HG02943 (cell line): ENCODE measurements around the gene FAM193A.
"Not testable (repeated sequence)": the region's sequence is repeated elsewhere in the genome, so short reads cannot be mapped to it uniquely, and the experiment has no call there.

Experiments
- ATAC-seq: cut with Tn5 transposase; IDR thresholded peaks from one replicate; pipeline ENCODE4 v1.9.1; 2021; ENCODE audit warnings: mild to moderate bottlenecking, low read depth, moderate library complexity; ENCODE audit not compliant: unreplicated experiment

Gene FAM193A

DNA sequence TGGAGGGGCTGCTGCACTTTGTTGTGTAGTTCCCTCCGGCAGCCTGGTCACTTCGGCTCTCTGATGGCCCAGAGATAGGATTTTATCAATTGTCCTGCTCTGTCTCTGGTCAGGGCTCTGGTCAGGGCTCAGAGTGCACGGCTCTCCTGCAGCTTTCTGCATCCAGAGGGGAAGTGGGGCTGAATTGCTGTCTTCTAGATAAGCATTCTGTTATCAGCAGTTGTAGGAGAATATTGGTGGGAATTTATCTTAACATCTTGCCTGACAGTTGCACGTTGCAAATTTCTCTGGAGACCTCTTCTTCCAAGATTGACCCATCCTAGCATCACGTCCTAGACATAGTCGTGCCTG lies 62.8 kb downstream of the FAM193A start:
- ATAC-seq, result no peak

DNA sequence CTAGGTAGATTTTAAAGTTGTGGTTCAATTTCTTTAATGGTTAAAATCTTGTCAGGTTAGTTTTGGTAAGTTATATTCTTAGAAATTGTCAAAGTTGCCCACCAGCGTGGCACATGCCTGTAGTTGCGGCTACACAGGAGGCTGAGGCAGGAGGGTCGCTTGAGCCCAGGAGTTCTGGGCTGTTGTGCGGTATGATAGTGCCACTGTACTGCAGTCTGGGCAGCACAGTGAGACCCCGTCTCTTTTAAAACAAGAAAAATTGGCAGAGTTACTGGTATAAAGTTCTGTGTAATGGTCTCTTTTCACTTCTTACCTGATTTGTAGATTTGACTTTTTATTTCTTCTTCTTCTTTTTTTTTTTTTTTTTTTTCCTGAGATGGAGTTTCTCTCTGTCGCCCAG lies 64.4 kb downstream of the FAM193A start:
- no peak for ATAC-seq

DNA sequence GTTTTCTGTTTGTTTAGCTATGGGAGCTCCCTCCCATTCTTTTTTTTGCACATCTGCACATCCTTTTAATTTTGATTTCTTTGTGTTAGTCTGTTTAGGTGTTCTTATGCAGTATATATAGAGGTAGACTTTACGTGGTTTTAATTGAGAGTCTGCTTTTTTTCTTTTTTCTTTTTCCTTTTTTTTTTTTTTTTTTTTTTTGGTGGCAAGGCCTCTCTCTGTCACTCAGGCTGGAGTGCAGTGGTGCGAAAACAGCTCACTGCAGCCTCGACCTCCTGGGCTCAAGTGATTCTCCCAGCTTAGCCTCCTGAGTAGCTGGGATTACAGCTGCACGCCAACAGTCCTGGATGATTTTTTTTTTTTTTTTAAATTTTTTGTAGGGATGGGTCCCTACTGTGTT lies 68.2 kb downstream of the FAM193A start:
- no peak for ATAC-seq

DNA sequence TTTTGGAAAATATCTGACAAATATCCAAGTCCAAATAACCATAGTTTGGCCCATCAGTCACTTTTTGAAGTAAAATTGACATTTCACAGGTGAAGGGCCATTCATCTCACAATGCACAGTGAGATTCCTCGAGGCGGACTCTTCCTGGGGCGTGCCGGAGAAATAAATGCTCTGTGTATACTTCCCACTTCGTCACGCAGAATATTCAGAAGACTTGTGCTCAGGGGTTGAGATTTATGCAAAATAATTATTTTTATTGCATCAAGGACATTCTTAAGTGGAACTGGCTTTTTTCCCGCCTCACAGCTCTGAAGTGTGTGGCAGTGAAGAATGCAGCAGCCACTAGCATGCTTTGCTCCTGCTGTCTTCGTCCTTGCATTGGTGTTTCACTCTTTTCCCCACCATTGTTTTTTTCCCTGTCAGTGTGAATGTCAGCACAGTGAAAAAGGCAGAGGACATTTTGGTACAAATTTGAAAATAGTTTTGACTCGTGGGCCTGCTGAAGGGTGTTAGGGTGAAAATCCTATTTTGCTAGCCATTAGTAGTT lies 70.6 kb downstream of the FAM193A start:
- ATAC-seq, result no peak

DNA sequence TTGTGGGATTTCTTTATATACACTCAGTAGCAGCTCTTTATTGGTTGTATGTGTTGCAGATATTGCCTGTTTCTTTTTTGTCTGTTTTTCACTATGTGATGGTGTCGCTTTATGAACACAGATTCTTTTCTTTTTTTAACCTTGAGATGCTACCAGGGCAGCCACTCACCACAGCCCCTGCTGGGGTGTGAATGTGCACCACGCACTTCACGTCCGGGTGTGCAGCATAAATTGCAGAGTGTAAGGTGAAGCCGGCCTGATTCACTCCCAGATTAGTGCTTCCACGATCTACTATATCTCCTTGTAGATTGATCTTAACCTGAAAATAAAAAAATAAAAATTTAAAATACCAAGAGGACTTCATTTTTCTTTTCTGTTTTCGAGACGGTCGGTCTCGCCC lies 71.4 kb downstream of the FAM193A start:
- ATAC-seq, result no peak

DNA sequence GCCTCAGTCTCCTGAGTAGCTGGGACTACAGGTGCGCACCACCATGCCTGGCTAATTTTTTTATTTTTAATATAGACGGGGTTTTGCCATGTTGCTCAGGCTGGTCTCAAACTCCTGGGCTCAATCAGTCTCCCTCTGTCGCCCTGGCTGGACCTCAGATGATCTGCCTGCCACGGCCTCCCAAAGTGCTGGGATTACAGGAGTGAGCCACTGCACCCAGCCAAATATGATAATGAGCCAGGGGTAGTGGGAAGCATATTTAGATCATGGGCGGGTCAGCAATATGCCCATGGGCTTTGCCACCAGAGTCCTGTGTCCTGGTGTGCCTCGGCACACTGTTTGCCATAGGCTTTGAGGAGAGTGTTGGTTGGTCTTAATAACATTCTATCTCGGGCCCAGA lies 71.8 kb downstream of the FAM193A start:
- no peak for ATAC-seq

DNA sequence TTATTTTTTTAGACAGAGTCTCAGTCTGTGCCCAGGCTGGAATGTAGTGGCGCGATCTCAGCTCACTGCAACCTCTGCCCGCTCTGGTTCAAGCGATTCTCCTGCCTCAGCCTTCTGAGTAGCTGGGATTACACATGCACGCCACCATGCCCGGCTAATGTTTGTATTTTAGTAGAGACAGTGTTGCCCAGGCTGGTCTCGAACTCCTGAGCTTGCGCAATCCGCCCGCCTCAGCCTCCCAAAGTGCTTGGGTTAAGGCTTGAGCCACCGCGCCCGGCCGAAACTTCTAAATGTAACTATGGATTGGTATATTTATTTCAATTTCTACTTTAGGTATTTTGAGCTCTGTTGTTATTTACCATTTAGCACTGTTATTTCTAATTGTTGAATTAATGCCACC lies 79.4 kb downstream of the FAM193A start:
- no peak for ATAC-seq

DNA sequence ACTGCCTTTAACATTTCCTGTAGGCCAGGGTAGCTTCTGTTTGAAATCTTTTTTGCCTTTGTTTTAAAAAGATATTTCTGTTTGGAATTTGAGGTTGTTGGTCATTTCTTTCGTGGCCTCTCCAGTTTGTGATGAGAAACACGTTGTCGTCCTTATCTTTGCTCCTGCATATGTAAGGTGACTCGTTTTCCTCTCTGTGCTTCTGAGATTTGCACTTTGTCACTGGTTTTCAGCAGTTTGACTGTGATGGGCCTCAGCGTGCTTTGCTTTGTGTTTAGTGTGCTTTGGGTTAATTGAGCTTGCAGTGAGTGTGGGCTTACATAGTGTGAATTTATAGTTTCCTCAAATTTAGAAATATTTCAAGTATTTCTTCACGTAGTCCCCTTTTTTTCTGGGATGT lies 81.5 kb downstream of the FAM193A start:
- no peak for ATAC-seq

DNA sequence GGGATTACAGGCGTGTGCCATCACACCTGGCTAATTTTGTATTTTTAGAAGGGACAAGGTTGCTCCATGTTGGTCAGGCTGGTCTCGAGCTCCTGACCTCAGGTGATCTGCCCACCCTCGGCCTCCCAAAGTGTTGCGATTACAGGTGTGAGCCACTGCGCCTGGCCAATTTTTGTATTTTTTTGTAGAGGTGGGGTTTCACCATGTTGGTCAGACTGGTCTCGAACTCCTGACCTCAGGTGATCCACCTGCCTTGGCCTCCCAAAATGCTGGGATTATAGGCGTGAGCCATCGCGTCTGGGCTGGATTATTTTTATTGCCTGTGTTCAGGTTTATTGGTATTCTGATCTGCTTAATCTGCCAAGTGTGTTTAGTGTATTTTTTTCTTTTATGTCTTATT lies 82.3 kb downstream of the FAM193A start:
- not testable (repeated sequence) for ATAC-seq

DNA sequence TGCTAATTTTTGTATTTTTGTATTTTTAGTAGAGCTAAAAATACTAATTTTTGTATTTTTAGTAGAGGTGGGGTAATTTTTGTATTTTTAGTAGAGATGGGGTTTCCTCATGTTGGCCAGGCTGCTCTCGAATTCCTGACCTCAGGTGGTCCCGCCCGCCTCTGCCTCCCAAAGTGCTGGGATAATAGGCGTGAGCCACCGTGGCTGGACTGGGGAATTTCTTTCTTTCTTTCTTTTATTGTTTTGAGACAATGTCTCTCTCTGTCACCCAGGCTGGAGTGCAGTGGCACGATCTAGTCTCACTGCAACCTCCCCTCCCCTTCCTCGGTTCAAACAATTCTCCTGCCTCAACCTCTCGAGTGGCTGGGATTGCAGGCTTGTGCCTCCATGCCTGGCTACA lies 83.0 kb downstream of the FAM193A start:
- ATAC-seq, result no peak

DNA sequence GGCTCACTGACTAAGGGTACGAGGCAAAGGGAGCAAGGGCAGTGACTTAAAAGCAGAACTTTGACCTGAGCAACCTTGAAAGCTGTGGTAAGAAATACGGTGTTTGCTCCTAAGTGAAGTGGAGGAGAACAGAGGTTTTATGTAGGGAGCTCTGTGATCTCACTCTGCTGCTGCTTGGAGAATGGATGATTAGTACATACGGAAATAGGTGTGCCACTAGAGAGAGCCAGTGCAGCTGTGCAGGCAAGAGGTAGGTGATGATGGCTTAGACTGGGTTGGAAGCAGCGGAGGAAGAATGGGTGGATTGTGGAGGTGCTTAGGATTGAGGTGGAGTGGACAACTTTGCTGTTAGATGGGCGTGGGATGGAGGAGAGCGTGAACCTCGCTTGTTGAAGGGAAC lies 85.0 kb downstream of the FAM193A start:
- no peak for ATAC-seq

DNA sequence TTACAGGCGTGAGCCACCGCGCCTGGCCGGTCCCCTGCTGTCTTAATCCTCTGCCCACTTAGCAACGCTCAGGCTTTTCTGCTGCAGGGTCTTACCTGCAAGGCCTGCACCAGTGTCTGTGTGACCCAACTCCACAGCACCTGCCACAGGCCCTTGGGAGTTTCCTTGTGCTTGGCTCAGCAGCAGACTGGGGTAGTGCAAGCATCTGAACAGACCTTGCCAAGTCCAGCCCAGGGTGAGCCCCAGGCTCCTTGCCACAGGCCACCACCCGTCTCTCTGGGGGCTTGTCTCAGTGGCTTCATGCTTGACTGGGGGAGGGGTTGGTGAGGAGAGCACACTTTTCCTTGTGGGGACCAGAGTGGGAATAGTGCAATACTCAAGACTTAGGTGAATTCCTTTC lies 87.0 kb downstream of the FAM193A start:
- no peak for ATAC-seq

DNA sequence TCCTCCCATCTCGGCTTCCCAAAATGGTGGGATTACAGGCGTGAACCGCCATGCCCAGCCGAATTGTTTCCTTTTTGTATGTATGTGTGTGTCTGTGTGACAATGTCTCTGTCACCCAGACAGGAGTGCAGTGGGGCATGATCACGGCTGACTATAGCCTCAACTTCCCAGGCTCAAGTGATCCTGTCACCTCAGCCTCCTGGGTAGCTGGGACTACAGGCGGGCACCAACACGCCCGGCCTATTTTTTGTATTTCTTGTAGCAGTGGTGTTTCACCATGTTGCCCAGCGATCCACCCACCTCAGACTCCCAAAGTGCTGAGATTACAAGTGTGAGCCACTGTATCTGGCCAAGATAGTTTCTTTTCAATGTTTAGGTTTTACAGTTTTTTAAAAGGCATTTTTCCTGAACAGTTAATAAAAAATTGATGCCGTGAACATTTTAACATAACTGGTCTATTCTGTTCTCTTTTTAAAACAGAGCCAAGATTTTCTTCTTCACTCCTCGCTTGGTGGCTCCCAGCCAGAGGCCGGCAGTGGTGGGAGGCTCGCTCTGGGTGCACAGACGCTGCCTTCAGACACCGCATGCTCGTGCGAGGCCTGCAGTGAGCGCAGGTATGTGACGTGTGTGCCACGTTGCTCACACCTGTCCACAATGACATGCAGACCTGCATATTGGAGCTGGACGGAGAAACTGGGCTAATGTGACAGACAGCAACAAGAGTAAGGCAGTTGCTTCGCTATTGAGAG lies 88.5 kb downstream of the FAM193A start:
- ATAC-seq, result no peak

DNA sequence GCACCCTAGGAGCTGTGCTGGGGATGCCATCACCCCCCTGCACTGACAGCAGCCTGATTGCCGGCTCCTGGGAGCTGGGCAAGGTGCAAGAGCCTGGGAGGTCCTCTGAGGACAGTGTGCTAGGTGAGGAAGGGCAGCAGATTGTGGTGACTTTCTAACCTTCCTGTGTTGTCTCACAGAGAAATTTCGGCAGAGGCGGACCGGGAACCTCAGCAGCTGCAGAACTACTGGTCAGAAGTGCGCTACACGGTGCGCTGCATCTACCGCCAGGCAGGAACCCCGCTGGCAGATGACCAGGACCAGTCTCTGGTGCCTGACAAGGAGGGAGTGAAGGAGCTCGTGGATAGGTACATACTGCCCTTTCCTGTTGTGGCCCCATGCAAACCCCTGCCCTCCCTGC lies 89.8 kb downstream of the FAM193A start:
- ATAC-seq, result no peak

DNA sequence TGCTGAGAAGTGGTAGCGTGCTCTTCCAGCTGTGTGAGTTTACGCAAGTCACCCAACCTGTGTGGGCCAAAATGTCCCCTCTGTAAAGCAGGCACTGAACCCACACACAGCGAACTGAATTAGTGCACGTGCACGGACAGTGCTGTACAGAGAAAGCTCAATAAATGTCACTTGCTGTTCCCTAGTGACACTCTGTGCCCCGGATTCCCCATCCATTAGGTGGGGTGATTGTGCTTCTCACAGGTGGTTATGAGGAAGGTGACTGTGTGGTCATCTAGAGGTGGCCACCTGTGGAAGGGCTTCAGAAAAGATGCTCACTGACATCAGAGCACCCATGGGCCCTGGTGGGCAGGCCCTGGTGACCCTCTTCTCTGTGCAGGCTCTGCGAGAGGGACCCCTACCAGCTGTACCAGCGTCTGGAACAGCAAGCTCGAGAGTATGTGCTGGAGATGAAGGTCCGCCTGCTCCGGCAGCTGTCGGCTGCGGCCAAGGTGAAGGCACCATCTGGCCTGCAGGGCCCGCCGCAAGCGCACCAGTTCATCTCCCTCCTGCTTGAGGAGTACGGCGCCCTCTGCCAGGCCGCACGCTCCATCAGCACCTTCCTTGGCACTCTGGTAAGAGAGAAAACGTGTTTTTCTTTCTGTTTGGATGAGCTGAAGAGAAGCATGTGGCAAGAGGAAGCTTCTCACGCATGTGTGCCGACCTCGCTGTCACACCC lies 94.3 kb downstream of the FAM193A start:
- no peak for ATAC-seq

DNA sequence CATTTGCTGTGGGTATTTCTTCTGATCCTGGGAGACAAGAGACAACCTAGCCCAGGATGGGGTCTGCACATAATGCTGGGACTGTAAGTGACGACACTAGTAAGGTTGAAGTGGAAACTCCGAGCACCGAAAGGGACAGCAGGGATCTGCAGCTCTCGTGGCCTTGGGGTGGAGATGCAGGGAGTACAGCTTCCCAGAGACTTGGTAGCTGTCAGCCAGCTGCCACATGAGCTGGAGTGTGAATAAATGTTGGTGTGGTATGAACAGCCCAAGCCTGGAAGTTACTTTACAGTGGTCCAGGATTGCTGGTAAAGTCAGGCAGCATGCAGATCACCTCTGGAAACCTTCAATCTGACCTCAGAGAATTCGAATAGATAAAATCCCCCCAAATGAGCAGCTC lies 97.6 kb downstream of the FAM193A start:
- ATAC-seq, result no peak

DNA sequence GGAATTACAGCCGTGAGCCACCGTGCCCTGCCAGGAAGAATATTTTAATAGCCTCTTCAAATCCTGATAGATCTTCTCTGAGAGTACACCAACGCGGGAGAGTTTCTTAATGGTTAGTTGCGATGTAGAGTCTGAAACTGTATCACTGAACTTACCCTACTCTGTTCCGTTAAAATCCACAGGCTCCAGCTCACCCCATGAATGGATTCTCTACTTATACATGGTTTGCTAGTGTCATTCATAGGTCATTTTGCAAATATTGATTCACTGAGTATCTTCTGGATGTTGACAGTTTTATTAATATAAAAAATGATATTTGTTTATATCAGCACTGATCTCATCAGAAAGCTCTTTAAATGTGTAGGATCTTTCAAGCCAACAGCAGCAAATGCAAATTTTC lies 99.9 kb downstream of the FAM193A start:
- no peak for ATAC-seq

DNA sequence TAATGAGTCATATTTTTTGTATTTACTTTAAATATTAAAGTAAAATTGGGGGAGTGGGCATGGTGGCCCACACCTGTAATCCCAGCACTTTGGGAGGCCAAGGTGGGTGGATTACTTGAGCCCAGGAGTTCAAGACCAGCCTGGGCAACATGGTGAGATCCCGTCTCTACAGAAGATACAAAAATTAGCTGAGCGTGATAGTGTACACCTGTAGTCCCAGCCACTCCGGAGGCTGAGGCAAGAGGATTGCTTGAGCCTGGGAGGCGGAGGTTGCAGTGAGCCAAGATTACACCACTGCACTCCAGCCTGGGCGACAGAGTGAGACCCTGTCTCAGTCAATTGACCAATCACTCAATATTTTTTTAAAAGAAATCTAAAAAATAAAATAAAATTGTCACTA lies 100.5 kb downstream of the FAM193A start:
- not testable (repeated sequence) for ATAC-seq

DNA sequence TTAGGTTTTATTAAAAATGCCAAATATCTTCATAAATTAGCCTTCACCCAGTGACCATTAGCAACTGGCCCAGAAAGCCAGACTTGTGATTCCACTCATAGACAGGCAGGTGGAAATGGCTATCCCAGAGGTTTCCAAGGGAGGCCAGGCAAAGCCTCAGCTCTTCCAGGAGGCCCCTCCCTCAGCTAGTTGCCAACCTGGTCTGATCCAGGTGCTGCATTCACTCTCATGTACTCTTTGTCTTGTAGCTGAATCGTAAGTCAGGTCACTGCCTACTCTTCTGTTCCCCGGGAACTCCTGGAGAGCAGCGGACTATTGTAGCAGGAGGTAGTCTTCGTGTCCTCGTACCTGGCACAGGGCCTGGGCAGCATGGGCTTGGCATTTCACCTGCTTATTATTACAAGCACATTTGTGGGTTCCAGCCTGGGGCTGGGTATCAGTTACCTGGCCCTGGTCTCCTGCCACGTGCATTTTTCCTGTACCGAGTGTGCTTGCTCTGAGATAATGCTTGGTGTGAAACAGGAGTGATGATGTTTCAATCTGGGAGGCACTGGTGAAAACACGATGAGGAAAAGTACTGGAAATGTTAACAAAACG lies 101.6 kb downstream of the FAM193A start:
- ATAC-seq, result no peak

DNA sequence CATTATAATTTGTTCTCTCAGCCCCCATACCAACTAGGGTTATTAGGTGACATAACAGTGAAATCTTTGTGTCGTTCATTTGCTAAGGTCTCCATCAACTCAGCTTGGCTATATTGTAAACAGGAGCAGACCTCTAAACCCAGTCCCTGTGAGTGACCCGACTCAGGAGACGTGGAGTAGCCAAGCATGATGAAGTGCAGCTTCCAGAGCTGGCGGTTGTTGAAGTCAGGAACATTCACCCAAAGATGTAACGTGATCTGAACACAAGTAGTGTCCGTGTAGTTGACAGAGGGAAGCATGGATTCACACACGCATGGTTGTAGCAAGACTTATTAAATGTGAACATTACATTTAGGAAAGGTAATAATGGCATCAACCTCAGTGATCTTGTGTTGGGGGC lies 102.3 kb downstream of the FAM193A start:
- no peak for ATAC-seq

DNA sequence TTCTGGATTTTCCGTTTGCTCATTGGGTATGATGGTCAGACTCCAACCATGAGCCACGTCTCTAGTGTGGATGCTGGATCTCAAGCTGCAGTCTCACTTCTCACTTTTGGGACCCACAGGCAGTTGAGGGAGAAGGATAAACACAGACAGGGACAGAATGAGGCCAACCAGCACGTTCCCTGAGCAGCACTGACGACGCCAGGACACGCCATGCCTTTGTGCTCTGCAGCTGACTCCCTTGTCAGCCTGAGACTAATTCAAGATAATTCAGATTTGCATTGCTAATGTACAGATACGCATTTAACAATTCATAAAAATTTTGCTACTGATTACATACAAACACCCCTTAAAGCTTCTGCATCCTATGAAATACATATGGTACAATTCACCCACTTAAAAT lies 106.5 kb downstream of the FAM193A start:
- no peak for ATAC-seq

DNA sequence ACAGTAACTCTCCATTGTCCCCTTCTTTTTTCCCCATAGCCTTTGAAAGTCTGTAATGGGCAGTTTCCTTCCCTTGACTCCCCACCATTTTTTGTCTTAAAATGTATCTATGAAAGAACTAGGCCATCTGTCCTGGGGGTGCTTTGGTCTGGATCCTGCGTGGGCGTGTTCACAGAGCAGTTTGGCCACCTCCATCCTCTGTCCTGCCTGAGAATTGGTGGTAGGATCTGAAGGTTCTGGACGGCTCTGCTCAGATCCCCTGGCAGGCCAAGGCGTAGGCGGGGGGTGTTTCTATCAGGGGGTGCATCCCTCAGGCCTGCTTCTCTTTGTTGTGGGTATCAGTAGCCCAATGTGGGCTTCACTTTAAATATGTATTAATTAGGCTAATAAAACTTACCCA lies 107.1 kb downstream of the FAM193A start:
- no peak for ATAC-seq
